HG03196 (cell line): Measurements from ENCODE around the gene ALKBH4.

Experiments used
- ATAC-seq: cut with Tn5 transposase; IDR thresholded peaks from one replicate; pipeline ENCODE4 v1.9.1; 2021; ENCODE audit not compliant: unreplicated experiment

The ALKBH4 gene

DNA sequence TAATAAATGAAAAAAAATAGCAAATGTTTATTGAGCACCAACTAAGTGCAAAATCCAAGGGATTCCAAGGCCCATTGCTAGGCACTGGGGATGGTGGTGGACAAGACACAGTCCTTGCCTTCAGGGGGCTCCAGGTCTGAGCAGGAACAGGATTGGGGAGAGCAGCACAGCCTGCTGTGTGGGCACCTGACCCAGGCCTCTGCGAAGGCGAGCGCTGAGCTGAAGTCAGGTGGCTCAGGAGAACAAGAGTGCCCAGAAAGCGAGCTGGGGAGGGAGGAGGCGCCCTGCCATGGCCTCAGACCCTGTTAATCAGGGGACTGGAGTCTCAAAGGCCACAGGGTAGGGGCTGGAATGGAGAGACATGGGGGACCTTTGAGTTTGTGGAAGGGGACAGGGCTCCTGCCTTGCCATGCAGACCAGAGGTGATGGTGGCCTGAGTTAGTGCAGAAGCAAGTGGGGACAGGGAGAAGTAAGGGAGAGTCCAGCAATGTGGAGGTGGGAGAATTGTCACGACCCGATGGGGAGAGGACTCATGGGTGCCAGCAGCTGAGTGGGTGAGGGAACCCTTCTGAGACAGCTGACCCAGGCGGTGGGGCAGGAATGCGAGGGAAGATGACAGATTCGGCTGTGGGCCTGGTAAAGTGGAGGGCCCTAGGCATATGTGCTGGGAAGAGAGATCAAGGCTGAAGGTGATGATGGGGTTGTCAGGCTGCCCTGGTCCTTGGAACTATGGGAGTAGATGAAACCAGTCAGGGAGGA, 35.3 kb downstream of the ALKBH4 start:
- ATAC-seq, result no peak

DNA sequence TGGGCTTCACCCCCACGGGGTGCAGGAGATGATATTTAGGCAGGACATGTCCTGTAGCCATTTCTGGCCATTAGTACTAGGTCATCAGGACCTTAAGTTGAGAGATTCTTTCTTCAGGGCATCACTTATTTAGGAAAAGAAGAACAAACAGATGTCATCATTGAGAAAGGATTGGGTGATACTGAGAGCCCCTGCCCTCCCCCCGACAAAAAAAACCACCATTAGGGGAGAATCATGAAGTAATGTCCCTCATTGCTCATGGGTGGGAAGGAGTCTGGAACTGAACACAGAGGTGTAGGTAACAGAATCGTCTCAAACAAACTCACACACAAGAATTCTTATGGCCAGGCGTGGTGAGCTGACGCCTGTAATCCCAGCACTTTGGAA, 37.7 kb downstream of the ALKBH4 start:
- no peak for ATAC-seq

DNA sequence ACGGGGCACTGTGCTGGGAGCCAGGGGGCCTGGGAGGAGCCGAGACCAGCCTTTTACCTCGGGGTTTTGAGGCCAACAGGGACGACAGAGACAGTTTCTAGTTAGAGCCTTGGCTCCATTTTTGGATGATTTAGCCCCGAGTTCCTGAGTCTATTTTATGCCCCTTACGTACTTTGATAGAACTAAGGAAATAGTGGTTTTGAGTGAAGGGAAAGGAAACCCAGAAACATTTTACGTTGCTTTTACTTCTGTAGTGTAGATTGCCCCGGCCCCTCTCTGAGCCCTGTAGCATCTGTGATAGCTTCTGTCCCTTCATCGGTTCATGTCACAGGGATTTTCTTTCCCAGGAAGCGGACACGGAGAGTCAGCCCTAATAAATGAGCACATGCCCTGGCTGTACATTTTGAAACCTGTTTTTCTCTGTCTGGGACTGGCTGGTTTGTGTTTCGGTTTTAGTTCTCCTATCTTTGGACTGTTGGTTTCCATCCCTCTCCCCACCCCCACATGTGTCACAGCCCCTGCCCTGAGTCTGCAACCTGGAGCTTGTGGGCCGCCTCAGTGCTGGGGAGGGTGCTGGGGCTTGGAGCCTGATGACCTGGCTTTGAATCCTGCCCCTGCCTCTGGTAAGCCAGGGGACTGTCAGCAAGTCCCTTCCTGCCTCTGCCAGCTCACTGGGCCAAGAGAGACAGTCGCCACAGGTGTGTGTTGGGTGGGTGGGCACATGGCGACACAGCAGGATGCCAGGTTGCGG, 38.2 kb downstream of the ALKBH4 start:
- peak; percentile 41 for ATAC-seq

DNA sequence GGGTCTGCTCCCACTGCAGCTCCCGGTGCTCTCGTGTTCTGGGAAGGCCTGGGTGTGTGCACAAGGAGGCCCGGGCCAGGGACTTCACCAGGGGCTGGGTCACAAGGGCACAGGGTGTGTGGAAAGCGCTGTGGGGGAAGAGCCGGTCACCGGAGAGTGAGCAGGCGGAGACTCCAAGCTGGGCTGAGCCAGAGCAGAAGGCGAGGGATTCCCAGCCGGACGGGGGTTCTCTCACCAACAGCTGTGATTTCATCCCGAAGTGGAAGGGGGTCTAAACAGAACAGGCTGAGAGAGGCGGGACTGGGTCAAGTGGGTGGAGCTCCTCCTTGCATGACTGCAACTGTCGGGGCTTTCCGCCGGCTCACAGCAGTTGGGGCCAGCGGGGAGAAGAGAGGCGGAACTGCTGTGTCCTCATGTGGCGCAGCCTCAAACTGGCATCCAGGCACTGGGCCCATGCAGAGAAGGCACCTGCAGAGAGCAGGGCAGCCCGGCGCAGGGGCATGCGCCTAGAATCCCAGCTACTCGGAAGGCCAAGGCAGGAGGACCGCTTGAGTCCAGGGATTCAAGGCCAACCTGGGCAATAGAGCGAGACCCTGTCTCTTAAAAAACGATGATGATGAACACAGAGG, 38.9 kb downstream of the ALKBH4 start:
- peak; percentile 64 for ATAC-seq

DNA sequence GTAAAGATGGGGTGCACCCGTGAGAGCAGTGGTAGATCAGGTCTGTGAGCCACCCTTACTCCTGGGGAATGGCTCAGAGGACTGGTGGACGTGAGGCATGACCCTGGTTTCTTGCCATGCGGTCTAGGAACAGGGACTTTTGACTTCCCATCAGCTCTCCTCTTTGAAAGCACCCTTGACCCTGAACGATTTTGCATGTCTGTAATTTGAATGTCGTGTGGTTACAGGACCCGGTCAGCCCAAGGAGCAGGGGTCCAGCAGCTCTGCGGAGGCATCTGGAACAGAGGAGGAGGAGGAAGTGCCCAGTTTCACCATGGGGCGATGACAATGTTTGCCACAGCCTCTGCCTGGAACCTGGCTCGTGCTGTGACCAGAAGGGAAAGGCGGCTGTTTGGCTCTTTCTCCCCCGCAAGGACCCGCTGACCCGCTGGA, 39.9 kb downstream of the ALKBH4 start:
- no peak for ATAC-seq

DNA sequence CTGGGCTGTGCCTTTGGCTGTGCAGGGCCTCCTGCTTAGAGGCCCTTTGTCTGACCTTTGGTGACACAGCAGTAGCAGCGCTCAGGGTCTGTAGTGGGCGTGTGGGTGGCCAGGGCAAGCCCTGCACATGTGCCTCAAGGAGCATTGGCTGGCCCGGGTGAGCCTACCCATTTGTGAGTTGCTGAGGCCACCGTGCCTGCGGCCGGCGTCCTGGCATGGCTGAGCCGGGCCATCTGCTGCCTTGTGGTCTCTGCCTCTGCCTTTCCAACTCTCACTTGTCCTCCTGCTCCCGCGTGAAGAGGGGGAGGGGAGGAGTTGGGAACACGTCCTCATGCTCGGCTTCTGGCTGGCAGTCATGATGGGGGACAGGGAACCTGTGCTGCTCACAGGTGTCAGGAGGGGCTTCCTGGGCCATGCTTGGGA, 40.5 kb downstream of the ALKBH4 start:
- ATAC-seq, result no peak

DNA sequence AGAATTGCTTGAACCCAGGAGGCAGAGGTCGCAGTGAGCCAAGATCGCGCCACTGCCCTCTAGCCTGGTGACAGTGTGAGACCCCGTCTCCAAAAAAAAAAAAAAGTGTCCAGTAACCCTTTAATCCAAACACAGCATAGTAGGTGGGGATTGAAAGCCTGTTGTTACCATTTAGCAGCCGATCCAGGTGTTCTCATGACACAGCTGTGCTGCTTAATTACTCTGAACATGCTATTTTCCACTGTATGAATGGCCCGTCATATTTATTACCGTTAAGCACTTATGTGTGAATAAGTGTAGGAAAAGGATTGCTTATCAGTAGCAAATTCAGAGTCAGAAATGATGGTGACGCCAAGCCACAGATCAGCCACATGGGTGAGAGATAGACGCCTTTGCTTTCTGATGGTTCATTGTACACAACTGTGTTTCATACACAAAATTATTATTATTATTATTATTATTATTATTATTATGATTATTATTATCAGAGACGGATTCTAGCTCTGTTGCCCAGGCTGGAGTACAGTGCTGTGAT, 42.9 kb downstream of the ALKBH4 start:
- no peak for ATAC-seq

DNA sequence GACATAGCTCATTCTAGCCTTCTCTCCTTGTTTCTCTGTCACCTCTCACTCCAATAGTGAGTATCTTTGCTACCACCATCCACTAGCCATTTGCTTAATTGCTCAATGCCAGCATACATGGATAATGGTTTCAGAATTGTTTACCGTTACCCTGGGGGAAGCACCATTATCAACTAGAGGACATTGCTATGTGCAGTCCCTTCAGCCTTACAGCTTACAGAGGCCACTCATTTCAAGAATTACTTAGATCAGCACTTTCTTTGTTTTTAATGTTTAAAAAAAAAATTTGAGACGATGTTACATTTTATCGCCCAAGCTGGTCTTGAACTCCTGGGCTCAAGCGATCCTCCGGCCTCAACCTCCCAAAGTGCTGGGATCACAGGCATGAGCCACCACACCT, 46.1 kb downstream of the ALKBH4 start:
- ATAC-seq, result no peak

DNA sequence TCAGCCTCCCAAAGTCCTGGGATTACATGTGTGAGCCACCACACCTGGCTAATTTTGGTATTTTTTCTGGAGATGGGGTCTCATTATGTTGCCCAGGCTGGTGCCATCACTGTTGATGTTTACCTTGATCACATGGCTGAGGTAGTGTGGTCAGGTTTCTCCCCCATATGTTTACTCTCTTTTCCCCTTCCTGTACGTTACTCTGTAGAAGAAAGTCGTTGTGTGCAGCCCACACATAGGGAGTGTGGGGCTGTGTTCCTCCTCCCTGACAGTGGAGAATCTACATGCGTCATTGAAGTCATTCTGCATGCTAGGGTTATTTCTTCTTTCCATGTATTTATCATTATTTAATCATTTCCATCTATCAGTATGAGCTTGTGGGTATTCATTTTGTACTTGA, 47.6 kb downstream of the ALKBH4 start:
- ATAC-seq, result no peak

DNA sequence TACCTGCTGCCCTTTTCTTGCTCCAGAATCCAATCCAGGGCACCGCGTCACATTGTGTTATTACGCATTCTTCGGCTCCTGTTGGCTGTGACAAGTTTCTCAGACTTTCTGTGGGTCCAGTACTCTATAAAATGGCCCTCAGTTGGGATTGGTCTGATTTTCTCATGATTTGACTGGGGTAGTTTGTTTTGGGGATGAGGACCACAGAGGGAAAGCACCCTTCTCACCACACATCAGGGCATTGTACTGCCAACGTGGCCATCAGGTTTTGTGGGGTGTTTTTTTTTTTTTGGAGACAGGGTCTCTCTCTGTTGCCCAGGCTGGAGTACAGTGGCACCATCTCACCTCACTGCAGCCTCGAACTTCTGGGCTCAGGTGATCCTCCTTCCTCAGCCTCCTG, 48.3 kb downstream of the ALKBH4 start:
- ATAC-seq, result no peak

DNA sequence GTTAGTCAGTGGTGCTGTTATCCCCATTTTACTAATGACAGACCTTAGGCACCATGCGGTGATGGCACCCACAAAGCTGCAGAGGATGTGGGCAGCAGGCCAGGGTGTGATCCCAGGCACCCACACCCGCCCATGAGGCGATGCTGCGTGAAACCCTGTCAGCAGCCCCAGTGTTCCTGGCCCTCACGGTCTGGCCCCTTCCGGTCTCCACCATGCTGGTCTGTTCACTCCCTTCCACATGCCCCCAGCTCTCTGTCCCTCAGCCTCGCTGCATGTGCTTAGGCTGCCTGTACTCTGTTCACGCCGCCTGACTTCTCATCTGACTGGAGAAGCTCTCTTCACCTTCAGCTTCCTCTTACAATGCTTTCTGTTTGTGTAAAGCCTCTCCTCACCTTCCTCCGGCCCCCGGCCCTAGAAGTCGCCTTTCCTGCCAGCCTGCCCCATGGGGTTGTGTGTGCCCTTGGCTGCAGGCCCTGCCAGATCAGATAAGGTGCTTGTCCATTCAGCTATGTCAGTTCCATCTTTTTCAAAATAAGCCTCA, 48.9 kb downstream of the ALKBH4 start:
- ATAC-seq, result no peak

DNA sequence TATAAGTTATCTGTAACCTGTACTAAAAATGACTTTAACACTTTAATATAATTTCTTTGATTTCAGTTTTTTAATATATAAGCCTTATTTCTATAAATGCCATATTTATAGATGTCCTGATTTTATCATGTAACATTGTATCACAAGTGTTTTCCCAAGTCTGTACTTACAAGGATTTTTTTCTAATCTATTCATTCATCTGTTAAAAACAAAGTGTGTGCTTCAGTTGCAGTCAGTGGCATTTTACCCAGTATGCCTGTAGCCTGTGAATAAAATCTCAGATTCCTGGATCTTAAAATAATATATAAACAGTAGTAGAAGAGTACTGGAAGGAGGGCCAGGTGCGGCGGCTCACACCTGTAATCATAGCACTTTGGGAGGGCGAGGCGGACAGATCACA, 51.1 kb downstream of the ALKBH4 start:
- no peak for ATAC-seq

DNA sequence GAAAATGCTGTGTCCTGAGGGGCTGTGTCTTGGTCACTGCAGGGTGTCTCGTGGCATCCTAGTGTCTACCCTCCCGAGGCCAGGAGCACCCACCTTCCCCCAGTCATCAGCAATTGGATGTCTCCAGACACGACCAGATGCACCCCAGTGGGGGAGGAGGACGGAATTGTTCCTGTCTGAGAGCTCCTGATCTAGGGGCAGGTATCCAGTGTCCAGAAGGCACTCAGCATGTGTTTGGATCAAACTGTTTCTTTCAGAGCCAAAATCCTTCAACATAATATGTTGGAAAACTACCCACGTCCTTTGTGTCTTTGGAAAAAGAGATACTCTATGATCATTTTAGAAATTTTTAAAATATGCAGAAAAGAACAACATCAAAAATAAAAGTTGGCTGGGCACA, 51.6 kb downstream of the ALKBH4 start:
- ATAC-seq, result no peak

DNA sequence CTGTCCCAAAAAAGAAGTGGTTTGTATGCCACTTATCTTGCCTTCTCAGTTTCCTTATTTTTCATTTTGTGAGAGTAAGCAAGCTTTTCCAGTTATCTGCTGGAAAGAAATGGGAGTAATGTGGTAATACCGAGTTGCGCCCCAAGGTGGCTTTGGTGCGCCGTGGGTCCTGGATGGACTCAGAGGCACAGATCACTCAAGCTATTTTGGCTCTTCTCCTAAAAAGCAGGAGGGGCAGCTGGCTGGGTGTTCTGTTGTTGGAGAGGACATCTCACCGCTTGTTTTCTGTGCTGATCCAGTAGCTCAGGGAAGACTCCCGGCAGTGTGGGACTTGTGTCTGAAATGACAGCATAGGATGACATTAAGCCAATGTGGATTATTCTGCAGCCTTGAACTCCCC, 52.1 kb downstream of the ALKBH4 start:
- ATAC-seq, result no peak

DNA sequence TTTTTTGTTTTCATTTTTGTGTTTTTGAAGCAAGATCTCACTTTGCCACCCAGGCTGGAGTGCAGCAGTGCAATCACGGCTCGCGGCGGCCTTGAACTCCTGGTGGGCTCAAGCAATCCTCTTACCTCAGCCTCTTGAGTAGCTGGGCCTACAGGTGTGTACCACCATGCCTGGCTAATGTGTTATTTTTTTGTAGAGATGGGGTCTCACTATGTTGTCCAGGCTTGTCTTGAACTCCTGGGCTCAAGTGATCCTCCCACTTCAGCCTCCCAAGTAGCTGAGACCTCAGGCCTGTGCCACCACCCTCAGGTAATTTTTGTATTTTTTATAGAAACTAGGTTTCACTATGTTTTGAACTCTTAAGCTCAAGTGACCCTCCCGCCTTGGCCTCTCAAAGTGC, 53.7 kb downstream of the ALKBH4 start:
- ATAC-seq, result no peak

DNA sequence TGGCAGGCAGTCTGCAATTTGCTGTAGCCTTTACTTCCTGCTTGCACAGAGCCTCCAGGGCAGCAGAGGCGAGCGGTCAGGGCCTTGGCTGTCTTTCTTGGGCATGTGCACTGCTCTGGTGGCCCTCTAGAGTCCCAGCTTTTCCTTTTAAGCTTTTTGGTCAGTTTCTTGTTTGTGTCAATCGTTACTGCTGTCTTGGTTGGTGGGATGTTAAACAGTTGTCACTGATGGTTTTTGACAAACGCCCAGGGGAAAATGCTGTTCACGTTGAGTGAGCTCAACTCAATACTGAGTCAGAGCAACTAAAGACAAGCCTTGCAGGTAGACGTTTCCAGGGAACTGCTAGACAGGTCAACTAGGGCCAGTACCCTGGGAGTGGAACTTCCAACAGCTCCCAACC, 54.5 kb downstream of the ALKBH4 start:
- no peak for ATAC-seq

DNA sequence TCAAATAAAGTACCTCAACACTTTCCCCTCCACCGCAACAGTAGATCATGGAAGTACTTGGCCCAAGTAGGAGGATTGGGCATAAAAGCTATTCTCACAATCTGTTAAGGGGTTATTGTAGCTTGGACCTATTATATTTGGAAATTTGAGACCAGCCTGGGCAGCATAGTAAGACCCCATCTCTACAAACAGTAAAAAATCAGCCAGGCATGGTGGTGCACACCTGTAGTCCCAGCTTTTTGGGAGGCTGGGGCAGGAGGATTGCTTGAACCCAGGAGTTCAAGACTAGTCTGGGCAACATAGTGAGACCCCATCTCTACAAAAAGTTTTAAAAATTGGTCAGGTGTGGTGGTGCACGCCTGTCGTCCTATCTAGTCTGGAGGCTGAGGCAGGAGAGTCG, 55.3 kb downstream of the ALKBH4 start:
- no peak for ATAC-seq

DNA sequence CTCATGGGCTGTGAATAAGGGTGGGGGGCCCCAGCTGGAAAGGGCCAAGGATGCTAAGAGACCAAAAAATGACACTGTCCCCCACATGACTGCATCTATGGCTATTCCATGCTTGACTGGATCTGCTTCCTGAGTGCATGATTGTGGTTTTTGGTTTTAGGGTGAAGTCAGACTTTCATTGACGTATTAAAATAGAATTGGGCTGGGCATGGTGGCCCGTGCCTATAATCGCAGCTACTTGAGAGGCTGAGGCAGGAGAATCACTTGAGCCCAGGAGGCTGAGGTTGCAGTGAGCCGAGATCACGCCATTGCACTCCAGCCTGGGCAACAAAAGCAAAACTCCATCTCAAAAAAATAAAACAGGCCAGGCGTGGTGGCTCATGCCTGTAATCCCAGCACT, 56.1 kb downstream of the ALKBH4 start:
- ATAC-seq, result peak; percentile 54

DNA sequence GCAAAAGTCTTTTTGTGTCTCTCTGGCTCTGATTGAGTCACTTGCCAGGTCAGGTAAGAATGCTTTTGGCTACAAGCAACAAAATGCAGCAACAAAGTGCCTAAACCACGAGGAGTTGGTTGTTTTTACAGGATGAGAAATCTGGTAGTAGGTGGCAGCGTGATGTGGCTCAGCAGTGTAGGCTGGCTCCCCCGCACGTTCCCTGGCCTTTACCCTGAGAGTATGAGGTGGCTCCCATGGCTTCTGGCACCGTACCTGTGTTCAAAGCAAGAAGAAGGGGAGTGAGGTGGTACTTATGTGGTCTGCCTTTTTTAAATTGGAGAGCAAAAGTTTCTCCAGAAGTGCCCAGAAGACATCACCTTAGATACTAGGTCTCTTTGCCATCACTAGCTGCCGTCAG, 56.8 kb downstream of the ALKBH4 start:
- ATAC-seq, result no peak
